Measurements from ENCODE around the gene HSD17B2.

- no peak for TF ChIP-seq RAD21 (IDR thresholded peaks at IDR 0.05)
- no peak for TF ChIP-seq FOXA1 (IDR thresholded peaks at IDR 0.05)
- no peak for TF ChIP-seq JUND (IDR thresholded peaks at IDR 0.05)
- TF ChIP-seq TAF1 (conservative IDR thresholded peaks at IDR 0.05), result no peak
- TF ChIP-seq ATF3 (IDR thresholded peaks at IDR 0.05), result no peak
- no peak for TF ChIP-seq CTCF (IDR thresholded peaks at IDR 0.05; ENCODE audit: low read depth, low read length, missing input control)
Measured at GRCh38 chr16:82024883-82025282, 10.2 kb upstream of the HSD17B2 start.
